GM12865 (cell line): ENCODE results near the gene MST1R.

Experiments used
- DNase-seq: peaks from one replicate; pipeline ENCODE4 v3.0.0; 2010; ENCODE audit warnings: low read depth
- H3K4me3 ChIP-seq: 2 replicates; pipeline ENCODE4 v1.5.1; 2011; ENCODE audit warnings: mild to moderate bottlenecking, low read depth, low read length, control low read depth
- TF ChIP-seq, protein P1 (sequence below): IDR thresholded peaks from 2 replicates; pipeline ENCODE4 v1.5.1; 2011; ENCODE audit warnings: low read length, control low read depth, low read depth, inconsistent platforms; ENCODE audit not compliant: insufficient read depth; ENCODE audit errors: missing control alignments

The MST1R gene

DNA sequence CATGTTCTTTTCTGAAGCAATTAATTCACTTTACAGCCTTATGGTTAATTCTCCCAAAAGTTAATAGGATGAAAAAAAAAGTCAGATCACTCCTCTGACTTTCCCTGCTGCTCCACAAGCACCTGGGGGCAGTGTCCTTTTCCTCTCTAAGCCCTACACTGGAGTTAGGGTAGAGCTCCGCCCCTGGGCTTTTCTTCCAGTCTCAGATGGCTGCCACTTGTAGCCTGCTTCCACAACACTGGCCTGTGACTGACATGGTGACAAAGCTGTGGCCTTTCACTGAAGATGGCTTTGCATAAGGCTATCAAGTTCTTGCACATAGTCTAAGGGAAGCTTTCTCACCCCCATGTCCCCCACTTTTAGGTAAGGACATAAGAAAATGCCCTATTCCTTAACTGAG, 27.2 kb upstream of the MST1R start:
- TF ChIP-seq, protein P1, sequence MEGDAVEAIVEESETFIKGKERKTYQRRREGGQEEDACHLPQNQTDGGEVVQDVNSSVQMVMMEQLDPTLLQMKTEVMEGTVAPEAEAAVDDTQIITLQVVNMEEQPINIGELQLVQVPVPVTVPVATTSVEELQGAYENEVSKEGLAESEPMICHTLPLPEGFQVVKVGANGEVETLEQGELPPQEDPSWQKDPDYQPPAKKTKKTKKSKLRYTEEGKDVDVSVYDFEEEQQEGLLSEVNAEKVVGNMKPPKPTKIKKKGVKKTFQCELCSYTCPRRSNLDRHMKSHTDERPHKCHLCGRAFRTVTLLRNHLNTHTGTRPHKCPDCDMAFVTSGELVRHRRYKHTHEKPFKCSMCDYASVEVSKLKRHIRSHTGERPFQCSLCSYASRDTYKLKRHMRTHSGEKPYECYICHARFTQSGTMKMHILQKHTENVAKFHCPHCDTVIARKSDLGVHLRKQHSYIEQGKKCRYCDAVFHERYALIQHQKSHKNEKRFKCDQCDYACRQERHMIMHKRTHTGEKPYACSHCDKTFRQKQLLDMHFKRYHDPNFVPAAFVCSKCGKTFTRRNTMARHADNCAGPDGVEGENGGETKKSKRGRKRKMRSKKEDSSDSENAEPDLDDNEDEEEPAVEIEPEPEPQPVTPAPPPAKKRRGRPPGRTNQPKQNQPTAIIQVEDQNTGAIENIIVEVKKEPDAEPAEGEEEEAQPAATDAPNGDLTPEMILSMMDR = no peak
- DNase-seq = peak; percentile 35
- H3K4me3 ChIP-seq = no peak overlapping the region

DNA sequence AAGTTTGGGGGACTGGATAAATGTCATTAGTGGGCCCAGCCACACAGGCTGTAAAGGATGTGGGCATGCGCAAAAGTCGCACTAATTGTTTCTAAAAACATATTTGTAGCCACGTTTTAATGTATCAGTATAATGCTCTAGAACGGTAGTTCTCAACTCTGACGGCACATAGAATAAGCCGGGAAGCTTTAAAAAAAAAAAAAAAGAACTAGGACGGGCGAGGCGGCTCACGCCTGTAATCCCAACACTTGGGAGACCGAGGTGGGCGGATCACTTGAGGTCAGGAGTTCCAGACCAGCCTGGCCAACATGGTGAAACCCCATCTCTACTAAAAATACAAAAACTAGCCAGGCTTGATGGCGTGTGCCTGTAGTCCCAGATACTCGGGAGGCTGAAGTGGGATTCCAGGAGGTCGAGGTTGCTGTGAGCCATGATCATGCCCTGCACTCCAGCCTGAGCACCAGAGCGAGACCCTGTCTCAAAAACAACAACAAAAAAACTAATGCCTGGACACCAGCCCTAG, 26.6 kb upstream of the MST1R start:
- no peak for DNase-seq
- TF ChIP-seq, protein P1 = no peak
- peak overlapping the region; percentile 85 for H3K4me3 ChIP-seq

DNA sequence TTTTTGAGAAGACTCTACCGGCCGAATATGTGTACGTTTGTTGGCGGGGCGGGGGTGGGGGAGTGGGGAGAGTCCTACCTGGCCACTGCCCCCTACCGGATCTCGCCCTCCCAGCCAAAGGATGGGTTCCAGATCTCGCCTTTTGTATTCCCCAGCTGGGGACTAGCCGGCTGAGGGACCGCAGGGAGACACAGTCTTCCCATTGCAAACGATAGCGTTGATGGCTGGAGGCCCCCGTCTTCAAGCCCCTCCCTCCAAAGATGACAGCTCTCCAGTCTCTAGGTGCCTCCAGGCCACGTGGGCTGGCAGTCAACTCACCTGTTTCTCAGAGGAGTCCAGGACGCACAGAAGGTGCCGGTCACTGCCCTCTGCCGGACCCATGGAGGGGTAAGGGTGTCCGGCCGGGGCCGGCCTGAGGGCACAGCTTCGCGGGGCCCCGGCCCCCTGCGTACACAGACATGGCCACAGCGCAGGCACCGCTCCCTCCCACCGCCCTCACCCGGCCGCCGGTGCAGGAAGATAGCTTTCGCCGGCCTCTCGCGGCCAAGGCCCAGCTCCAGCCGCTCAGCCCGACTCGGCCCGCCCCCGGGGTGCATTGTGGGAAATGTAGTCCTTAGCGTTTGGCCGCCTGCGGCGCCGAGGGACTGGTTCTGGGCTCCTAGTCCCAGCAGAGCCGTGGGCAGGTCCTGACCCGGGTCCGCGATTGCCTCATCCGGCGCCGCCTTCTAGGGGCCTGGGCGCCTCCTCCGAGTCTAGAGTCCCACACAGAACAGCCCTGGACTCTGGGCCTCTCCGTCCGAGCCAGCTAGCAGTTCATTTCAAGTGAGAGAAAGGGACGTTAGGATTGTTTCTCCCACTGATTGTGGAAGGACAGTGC, 25.9 kb upstream of the MST1R start, which contains the start of gene MON1A:
Gene MON1A, minus strand, starts transcription at position 521 of the 877 bp plus-strand sequence. CDS start 16,465 bp downstream, outside the sequence.
- peak within 1 kb of the TSS; percentile 85 for H3K4me3 ChIP-seq
- DNase-seq = peak; percentile 88

DNA sequence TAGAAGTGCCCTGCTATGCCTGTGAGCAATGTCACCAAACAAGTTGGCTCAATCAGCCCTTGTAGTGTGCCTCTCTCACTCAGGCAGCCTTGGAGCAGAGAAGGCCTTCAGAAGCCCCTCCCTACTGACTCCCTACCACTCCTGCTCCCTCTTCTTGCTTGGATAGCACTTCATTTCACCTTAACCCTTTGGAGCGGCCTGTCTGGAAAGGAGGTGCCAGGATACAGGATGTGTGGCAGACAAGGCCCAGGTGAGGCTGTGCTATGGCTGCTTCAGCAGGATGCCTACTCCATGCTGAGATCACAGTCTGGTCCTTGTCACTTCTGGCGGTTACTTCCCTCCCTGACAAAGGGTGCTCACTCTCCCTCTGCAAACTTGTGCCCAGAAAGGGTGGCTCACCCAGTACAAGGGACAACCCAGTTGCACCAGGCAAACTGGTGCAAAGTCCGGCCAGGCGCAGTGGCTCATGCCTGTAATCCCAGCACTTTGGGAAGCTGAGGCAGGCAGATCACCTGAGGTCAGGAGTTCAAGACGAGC, 24.9 kb upstream of the MST1R start:
- H3K4me3 ChIP-seq = no peak overlapping the region
- TF ChIP-seq, protein P1 = no peak
- DNase-seq = no peak

More for the DNA sequence above, 25.9 kb upstream of the MST1R start, which contains the start of gene MON1A:
- TF ChIP-seq, protein P1 = peak; percentile 7

DNA sequence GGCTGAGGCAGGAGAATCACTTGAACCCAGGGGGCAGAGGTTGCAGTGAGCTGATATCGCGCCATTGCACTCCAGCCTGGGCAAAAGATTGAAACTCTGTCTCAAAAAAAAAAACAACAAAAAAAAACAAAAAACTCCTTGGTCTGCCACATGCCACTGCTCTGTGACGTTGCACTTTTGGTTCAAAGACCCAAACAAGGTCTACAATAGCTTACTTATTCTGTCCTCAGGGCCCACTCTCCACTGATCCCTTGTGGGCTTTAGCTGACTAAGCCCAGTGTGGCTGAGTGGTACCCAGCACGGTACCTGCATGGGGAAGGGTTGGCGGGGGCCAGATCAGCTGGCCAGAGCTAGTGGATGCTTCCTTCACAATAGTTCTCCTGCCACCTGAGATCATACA, 24.1 kb upstream of the MST1R start:
- TF ChIP-seq, protein P1 = no peak
- H3K4me3 ChIP-seq = no peak overlapping the region
- DNase-seq = no peak

DNA sequence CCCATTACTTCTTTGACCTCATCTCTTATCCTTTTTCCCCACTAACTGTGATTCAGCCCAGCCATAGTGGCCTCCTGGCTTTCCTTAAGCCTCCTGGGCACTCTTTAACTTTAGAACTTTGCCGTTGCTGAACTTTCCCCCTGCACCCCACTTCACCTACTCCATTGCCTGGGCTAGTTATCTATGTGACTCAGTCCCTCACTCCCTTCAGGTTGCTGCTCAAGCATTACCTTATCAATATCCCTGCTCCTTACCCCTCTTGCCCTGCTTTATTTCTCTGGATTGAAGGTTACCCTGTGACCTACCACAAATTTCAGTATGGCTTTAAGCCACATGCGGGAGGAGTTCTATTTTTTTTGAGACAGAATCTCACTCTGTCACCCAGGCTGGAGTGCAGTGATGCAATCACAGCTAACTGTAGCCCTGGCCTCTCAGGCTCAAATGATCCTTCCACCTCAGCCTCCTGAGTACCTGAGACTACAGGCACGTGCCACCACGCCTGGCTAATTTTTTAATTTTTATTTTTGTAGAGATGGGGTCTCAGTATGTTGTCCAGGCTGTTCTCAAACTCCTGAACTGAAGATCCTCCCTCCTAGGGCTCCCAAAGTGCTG, 22.6 kb upstream of the MST1R start:
- DNase-seq = no peak
- H3K4me3 ChIP-seq = no peak overlapping the region
- TF ChIP-seq, protein P1 = no peak
